ENCODE results near the gene ADPRHL1. TPM values are rescaled to one million over a fixed set of nuclear protein-coding genes. Genes with fewer than 3 reads are reported as not detected.

The ADPRHL1 gene
- total and polyA plus RNA-seq, 2 donors (not counting 3 experiments of a cell fraction or from before 2014, with no cell fraction given): 0.52 to 0.97 TPM

GRCh38 chr13:113488283-113488682 lies 35.0 kb upstream of the ADPRHL1 start:
- Histone ChIP-seq H3K4me3 (replicated peaks in 1 of 3; ENCODE audit: insufficient read depth in 1 of 3, low read depth in 1 of 3, low read length in 3 of 3) (no peak overlapping the region), H3K9me1 (replicated peaks; ENCODE audit: control insufficient read depth, extremely low read depth, insufficient read depth, low read length) (no peaks in the 10 kb centered on the region), H2AFZ (ENCODE audit: low read depth, low read length) (no peak overlapping the region), H4K20me1 (replicated peaks; ENCODE audit: control insufficient read depth, extremely low read depth, insufficient read depth, low read length) (no peaks in the 10 kb centered on the region), H3K9ac (replicated peaks; ENCODE audit: extremely low read depth, insufficient read depth, low read length) (no peak overlapping the region), H3K9me3 (replicated peaks; ENCODE audit: control insufficient read depth, insufficient read depth, low read length) (no peaks in the 10 kb centered on the region), H3K4me1 (ENCODE audit: control insufficient read depth, extremely low read depth, insufficient read depth, low read length) (peaks cover 26% of the 10 kb centered on the region), H3K27ac (ENCODE audit: insufficient read depth, low read depth, low read length) (no peak overlapping the region), H3K4me2 (ENCODE audit: insufficient read depth, low read length) (no peak overlapping the region), H3K36me3 (ENCODE audit: control insufficient read depth in 2 of 2, extremely low read depth in 1 of 2, insufficient read depth in 2 of 2, low read length in 2 of 2) (peaks cover 0 to 7% of the 10 kb centered on the region in 2 experiments), H3K27me3 (ENCODE audit: control insufficient read depth in 2 of 2, insufficient read depth in 2 of 2, low read length in 2 of 2) (no peaks in the 10 kb centered on the region), H3K79me2 (ENCODE audit: control insufficient read depth, insufficient read depth, low read length) (peaks cover 75% of the 10 kb centered on the region)
- dilution Hi-C loops (cut with MboI; ENCODE audit: extremely low pct_ligation_motif_present, low sequenced_read_pairs) (no loop called here), intact Hi-C loops (cut with micrococcal nuclease) (no loop called here)
- no TSS peak for BruUV-seq (replicated peaks)
- DNase-seq (ENCODE audit: low read depth, low spot score) (no peak), FAIRE-seq (peak; percentile 8)
- ChIA-PET CTCF (interaction anchor here (0.7 to 1.3 kb wide), 2 partner anchors 30 to 74 kb away, joined by 3 read pairs; no protein-coding TSS in a partner anchor), POLR2A (no interaction called here)
- no peak for TF ChIP-seq POLR2AphosphoS5 (IDR thresholded peaks at IDR 0.05; ENCODE audit: insufficient read depth, low read depth, low read length)
- no peak for TF ChIP-seq FOS (IDR thresholded peaks at IDR 0.05; ENCODE audit: borderline replicate concordance, insufficient read depth, low read length)
- TF ChIP-seq POLR2A (IDR thresholded peaks at IDR 0.05; ENCODE audit: low read depth, low read length): no peak
- TF ChIP-seq MAX (IDR thresholded peaks at IDR 0.05; ENCODE audit: insufficient read depth, insufficient read length): no peak
- no peak for TF ChIP-seq MYC (IDR thresholded peaks at IDR 0.05; ENCODE audit: low read depth, low read length)
- no peak for TF ChIP-seq EZH2 (IDR thresholded peaks at IDR 0.05; ENCODE audit: borderline replicate concordance, low read depth, low read length, severe bottlenecking)
- no peak for TF ChIP-seq JUN (IDR thresholded peaks at IDR 0.05; ENCODE audit: borderline replicate concordance, insufficient read depth, insufficient read length, low read depth)

- H3K27ac ChIP-seq (ENCODE audit: insufficient read depth, low read depth, low read length): no peak overlapping the region
- intact Hi-C loops (cut with micrococcal nuclease): no loop called here
- peaks cover 66% of the 10 kb centered on the region for H3K79me2 ChIP-seq (ENCODE audit: control insufficient read depth, insufficient read depth, low read length)
- H3K4me2 ChIP-seq (ENCODE audit: insufficient read depth, low read length): no peak overlapping the region
- POLR2A ChIA-PET: no interaction called here
- dilution Hi-C loops (cut with MboI; ENCODE audit: extremely low pct_ligation_motif_present, low sequenced_read_pairs): no loop called here
- no peaks in the 10 kb centered on the region for H3K9me1 ChIP-seq (replicated peaks; ENCODE audit: control insufficient read depth, extremely low read depth, insufficient read depth, low read length)
- BruUV-seq (replicated peaks): no TSS peak
- FAIRE-seq (no peak), DNase-seq (ENCODE audit: low read depth, low spot score) (no peak)
- no peaks in the 10 kb centered on the region for H4K20me1 ChIP-seq (replicated peaks; ENCODE audit: control insufficient read depth, extremely low read depth, insufficient read depth, low read length)
- CTCF ChIA-PET: no interaction called here
- H3K9me3 ChIP-seq (replicated peaks; ENCODE audit: control insufficient read depth, insufficient read depth, low read length): no peaks in the 10 kb centered on the region
- H3K36me3 ChIP-seq (ENCODE audit: control insufficient read depth in 2 of 2, extremely low read depth in 1 of 2, insufficient read depth in 2 of 2, low read length in 2 of 2): peaks cover 0 to 7% of the 10 kb centered on the region in 2 experiments
- no peak overlapping the region for H3K9ac ChIP-seq (replicated peaks; ENCODE audit: extremely low read depth, insufficient read depth, low read length)
- H3K27me3 ChIP-seq (ENCODE audit: control insufficient read depth in 2 of 2, insufficient read depth in 2 of 2, low read length in 2 of 2): no peaks in the 10 kb centered on the region
- no peak overlapping the region for H2AFZ ChIP-seq (ENCODE audit: low read depth, low read length)
- H3K4me1 ChIP-seq (ENCODE audit: control insufficient read depth, extremely low read depth, insufficient read depth, low read length): peaks cover 11% of the 10 kb centered on the region
- H3K4me3 ChIP-seq (replicated peaks in 1 of 3; ENCODE audit: insufficient read depth in 1 of 3, low read depth in 1 of 3, low read length in 3 of 3): no peak overlapping the region
- TF ChIP-seq POLR2A (IDR thresholded peaks at IDR 0.05; ENCODE audit: low read depth, low read length): no peak
- no peak for TF ChIP-seq POLR2AphosphoS5 (IDR thresholded peaks at IDR 0.05; ENCODE audit: insufficient read depth, low read depth, low read length)
- no peak for TF ChIP-seq JUN (IDR thresholded peaks at IDR 0.05; ENCODE audit: borderline replicate concordance, insufficient read depth, insufficient read length, low read depth)
- no peak for TF ChIP-seq CTCF (IDR thresholded peaks at IDR 0.05; ENCODE audit: extremely low read depth in 1 of 2, insufficient read depth in 1 of 2, low read depth in 1 of 2, low read length in 2 of 2)
- no peak for TF ChIP-seq MYC (IDR thresholded peaks at IDR 0.05; ENCODE audit: low read depth, low read length)
- no peak for TF ChIP-seq GATA2 (IDR thresholded peaks at IDR 0.05; ENCODE audit: insufficient read depth, insufficient read length, low read depth, low read length)
- TF ChIP-seq EZH2 (IDR thresholded peaks at IDR 0.05; ENCODE audit: borderline replicate concordance, low read depth, low read length, severe bottlenecking): no peak
- no peak for TF ChIP-seq FOS (IDR thresholded peaks at IDR 0.05; ENCODE audit: borderline replicate concordance, insufficient read depth, low read length)
- no peak for TF ChIP-seq MAX (IDR thresholded peaks at IDR 0.05; ENCODE audit: insufficient read depth, insufficient read length)
Measured at GRCh38 chr13:113486698-113487097, 33.4 kb upstream of the ADPRHL1 start.

All from endothelial cell of umbilical vein (primary cell).